RWPE2 (cell line): ENCODE data around the gene SH3RF1.
"Not testable (repeated sequence)": the region's sequence is repeated elsewhere in the genome, so short reads cannot be mapped to it uniquely, and the experiment has no call there.

ENCODE experiments used
- ATAC-seq: fragments of 200-7000 bp; cut with Tn5 transposase; 3 replicates; pipeline ENCODE4 v1.9.1; 2021; ENCODE audit warnings: low read depth
- DNase-seq: peaks from one replicate; pipeline ENCODE4 v3.0.0-alpha.2; 2020; ENCODE audit warnings: low spot score
- H3K27ac ChIP-seq: fragments of 450-650 bp; 2 replicates; pipeline ENCODE4 v1.5.1; 2017; ENCODE audit warnings: mild to moderate bottlenecking; ENCODE audit not compliant: poor library complexity, severe bottlenecking
- H3K27me3 ChIP-seq: fragments of 250-450 bp; sonication (Bioruptor Pico); 2 replicates; pipeline ENCODE4 v1.5.1; 2021; ENCODE audit warnings: mild to moderate bottlenecking, moderate library complexity; ENCODE audit not compliant: insufficient read depth, poor library complexity, severe bottlenecking
- H3K36me3 ChIP-seq: fragments of 250-450 bp; sonication (Bioruptor Pico); 2 replicates; pipeline ENCODE4 v1.5.1; 2020; ENCODE audit warnings: low read depth, mild to moderate bottlenecking, moderate library complexity
- H3K4me1 ChIP-seq: fragments of 250-450 bp; sonication (Bioruptor Pico); 2 replicates; pipeline ENCODE4 v1.5.1; 2021; ENCODE audit warnings: mild to moderate bottlenecking, moderate library complexity; ENCODE audit not compliant: insufficient read depth, poor library complexity, severe bottlenecking
- H3K4me3 ChIP-seq: fragments of 250-450 bp; sonication (Bioruptor Pico); 2 replicates; pipeline ENCODE4 v1.5.1; 2021; ENCODE audit warnings: mild to moderate bottlenecking, moderate library complexity; ENCODE audit not compliant: severe bottlenecking
- H3K9me3 ChIP-seq: fragments of 250-450 bp; sonication (Bioruptor Pico); 2 replicates; pipeline ENCODE4 v1.5.1; 2021; ENCODE audit warnings: mild to moderate bottlenecking, moderate library complexity; ENCODE audit not compliant: severe bottlenecking
- TF ChIP-seq, protein P1 (sequence below): fragments of 450-650 bp; IDR thresholded peaks from one replicate; pipeline ENCODE4 v1.5.1; 2017; ENCODE audit warnings: mild to moderate bottlenecking, moderate library complexity; ENCODE audit not compliant: poor library complexity, severe bottlenecking

The SH3RF1 gene

DNA sequence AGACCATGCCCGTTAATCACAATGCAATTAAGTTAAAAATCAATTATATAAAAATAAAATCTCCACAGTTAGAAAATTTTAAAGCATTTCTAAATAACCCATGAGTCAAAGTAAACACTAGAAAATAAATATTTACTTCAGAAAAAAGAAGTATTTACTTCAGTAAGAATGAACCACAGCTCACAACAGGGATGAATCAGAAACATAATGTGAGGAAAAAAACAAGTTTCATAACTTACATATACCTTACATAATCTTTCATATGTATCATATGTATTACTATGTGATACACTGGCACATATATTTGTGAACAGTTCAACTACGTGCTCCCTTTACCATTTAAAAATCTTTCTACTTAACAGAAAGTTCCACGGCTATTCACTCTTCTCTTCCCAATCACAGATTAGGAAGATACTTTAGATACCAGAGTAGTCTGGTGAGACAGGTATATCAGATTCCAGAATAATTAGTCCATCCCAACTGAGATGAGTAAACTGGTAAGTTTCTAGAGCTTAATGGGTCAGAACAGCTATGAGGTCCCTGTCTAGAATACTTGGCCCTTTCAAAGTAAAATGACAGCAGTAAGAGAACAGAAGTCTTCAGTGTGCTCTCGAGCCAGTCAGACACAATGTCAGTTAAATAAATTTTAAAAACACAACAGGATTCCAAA is 70.3 kb downstream of the SH3RF1 start:
- peak overlapping the region; percentile 8 for H3K27ac ChIP-seq
- H3K4me1 ChIP-seq: peaks cover 20% of the 10 kb centered on the region
- H3K4me3 ChIP-seq: no peak overlapping the region
- TF ChIP-seq, protein P1, sequence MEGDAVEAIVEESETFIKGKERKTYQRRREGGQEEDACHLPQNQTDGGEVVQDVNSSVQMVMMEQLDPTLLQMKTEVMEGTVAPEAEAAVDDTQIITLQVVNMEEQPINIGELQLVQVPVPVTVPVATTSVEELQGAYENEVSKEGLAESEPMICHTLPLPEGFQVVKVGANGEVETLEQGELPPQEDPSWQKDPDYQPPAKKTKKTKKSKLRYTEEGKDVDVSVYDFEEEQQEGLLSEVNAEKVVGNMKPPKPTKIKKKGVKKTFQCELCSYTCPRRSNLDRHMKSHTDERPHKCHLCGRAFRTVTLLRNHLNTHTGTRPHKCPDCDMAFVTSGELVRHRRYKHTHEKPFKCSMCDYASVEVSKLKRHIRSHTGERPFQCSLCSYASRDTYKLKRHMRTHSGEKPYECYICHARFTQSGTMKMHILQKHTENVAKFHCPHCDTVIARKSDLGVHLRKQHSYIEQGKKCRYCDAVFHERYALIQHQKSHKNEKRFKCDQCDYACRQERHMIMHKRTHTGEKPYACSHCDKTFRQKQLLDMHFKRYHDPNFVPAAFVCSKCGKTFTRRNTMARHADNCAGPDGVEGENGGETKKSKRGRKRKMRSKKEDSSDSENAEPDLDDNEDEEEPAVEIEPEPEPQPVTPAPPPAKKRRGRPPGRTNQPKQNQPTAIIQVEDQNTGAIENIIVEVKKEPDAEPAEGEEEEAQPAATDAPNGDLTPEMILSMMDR: no peak
- ATAC-seq: peak; percentile 62
- no peaks in the 10 kb centered on the region for H3K9me3 ChIP-seq
- 0 out of 2 replicates have a peak, but pooled peaks cover 6% of the 10 kb centered on the region for H3K36me3 ChIP-seq
- DNase-seq: no peak
- H3K27me3 ChIP-seq: no peaks in the 10 kb centered on the region

DNA sequence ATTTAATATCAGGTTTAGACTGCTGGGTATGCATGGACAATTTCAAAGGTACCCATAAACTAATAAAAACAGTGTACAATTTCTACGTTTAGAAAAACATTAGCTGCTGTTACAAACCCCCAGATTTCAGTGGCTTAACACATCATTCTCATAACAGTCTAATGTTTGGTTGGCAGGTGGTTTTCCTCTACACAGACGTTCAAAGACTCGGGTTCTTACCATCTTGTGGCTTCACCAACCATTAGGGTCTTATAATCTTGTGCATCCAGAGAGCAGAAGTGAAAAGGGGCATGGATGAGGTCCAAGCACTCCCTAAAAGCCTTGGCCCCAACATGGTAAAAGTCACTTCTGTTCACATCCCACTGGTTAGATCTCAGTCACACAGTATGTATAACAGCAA is 71.6 kb downstream of the SH3RF1 start:
- no peaks in the 10 kb centered on the region for H3K9me3 ChIP-seq
- 0 out of 2 replicates have a peak, but pooled peaks cover 6% of the 10 kb centered on the region for H3K36me3 ChIP-seq
- no peak for ATAC-seq
- H3K27me3 ChIP-seq: no peaks in the 10 kb centered on the region
- no peak overlapping the region for H3K27ac ChIP-seq
- H3K4me1 ChIP-seq: peaks cover 14% of the 10 kb centered on the region
- TF ChIP-seq, protein P1: no peak
- DNase-seq: no peak
- H3K4me3 ChIP-seq: no peak overlapping the region

DNA sequence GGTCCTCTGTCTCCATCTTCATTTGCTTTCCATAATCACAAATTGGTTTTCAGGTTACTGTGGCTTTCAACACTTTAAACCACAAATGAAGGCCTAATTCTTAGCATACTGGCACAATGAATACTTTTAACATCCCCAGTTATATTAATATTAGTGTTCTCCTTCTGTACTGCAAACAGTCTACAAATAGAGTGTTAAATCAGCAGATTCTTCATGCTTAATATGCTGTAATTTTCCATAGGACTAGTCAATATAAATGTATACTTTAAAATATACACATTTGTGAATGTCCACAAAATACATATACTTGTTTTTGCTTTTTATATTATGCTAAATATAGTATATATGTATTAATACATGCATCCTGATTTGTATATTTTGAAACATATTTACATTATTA is 72.6 kb downstream of the SH3RF1 start:
- TF ChIP-seq, protein P1: no peak
- H3K36me3 ChIP-seq: 0 out of 2 replicates have a peak, but pooled peaks cover 6% of the 10 kb centered on the region
- H3K9me3 ChIP-seq: no peaks in the 10 kb centered on the region
- H3K4me1 ChIP-seq: peaks cover 14% of the 10 kb centered on the region
- DNase-seq (no peak), ATAC-seq (no peak)
- no peak overlapping the region for H3K4me3 ChIP-seq
- no peak overlapping the region for H3K27ac ChIP-seq
- H3K27me3 ChIP-seq: no peaks in the 10 kb centered on the region

DNA sequence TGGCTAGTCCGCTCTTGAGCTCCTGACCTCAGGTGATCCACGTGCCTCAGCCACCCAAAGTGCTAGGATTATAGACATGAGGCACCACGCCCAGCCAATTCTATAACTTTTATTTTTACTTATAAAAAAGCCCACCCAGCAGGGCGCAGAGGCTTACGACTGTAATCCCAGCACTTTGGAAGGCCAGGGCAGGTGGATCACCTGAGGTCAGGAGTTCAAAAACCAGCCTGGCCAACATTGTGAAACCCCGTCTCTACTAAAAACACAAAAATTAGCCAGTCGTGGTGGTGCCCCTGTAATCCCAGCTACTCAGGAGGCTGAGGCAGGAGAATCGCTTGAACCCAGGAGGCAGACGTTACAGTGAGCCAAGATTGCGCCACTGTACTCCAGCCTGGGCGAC is 73.5 kb downstream of the SH3RF1 start:
- not testable (repeated sequence) for H3K36me3 ChIP-seq, H3K4me3 ChIP-seq, ATAC-seq, H3K27ac ChIP-seq, H3K27me3 ChIP-seq, DNase-seq, H3K9me3 ChIP-seq
- H3K4me1 ChIP-seq: peaks cover 14% of the 10 kb centered on the region

DNA sequence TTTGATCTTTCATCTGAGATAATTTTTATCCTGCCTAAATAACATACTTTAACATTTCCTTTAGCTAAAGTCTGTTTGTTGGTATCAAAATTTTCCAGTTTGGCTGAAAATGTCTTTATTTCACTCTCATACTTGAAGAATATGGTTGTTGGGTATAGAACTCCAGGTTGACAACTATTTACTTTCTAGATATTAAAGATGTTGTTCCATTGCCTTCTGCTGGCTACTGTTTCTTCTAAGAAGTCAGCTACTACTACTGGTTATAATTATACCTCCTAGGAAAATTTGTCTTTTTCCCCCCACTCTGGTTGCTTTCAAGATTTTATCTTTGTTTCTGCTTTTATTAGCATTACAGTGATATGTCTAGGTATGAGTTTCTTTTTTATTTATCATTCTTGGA is 75.7 kb downstream of the SH3RF1 start:
- no peak overlapping the region for H3K4me3 ChIP-seq
- DNase-seq (no peak), ATAC-seq (no peak)
- TF ChIP-seq, protein P1: no peak
- H3K36me3 ChIP-seq: 0 out of 2 replicates have a peak, but pooled peaks cover 6% of the 10 kb centered on the region
- no peaks in the 10 kb centered on the region for H3K27me3 ChIP-seq
- H3K27ac ChIP-seq: no peak overlapping the region
- H3K9me3 ChIP-seq: no peaks in the 10 kb centered on the region
- no peaks in the 10 kb centered on the region for H3K4me1 ChIP-seq

DNA sequence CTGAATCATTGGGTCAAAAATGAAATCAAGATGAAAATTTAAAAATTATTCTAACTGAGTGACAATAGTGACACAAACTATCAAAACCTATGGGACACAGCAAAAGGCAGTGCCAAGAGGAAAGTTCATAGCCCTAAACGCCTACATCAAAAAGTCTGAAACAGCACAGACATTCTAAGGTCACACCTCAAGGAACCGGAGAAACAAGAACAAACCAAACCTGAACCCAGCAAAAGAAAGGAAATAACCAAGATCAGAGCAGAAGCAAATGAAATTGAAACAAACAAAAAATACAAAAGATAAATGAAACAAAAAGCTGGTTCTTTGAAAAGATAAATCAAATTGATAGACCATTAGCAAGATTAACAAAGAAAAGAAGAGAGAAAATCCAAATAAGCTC is 80.8 kb downstream of the SH3RF1 start:
- peaks cover 11% of the 10 kb centered on the region for H3K4me1 ChIP-seq
- not testable (repeated sequence) for H3K27ac ChIP-seq, H3K27me3 ChIP-seq, H3K36me3 ChIP-seq, DNase-seq, H3K9me3 ChIP-seq, H3K4me3 ChIP-seq, ATAC-seq
